CD14-positive monocyte (primary cell): ENCODE measurements around the gene SEMA6B. TPM values are rescaled to one million over a fixed set of nuclear protein-coding genes. Genes with fewer than 3 reads are reported as not detected.

Experiments
- DNase-seq, 3 donors: peaks; one replicate each; pipeline ENCODE4 v3.0.0-alpha.2; 2011 to 2022
- H2AFZ ChIP-seq: 2 replicates; pipeline ENCODE4 v1.6.0; 2012; ENCODE audit warnings: mild to moderate bottlenecking, low read depth, low read length, inconsistent platforms; ENCODE audit not compliant: insufficient read depth, poor library complexity, severe bottlenecking
- H3K27ac ChIP-seq, 2 donors: 1 replicate in 1 of 2; 2 replicates in 1 of 2; pipeline ENCODE4 v1.5.1; 2012 to 2013; ENCODE audit warnings: low read length in 2 of 2, control low read depth in 1 of 2, inconsistent platforms in 1 of 2, low read depth in 1 of 2, mild to moderate bottlenecking in 1 of 2
- H3K27me3 ChIP-seq, 2 donors: one replicate each; pipeline versions ENCODE4 v1.6.0 to v1.6.1; 2011 to 2013; ENCODE audit warnings: low read length in 2 of 2; ENCODE audit not compliant: control insufficient read depth in 2 of 2, insufficient read depth in 2 of 2
- H3K36me3 ChIP-seq, 2 donors: replicated peaks in 1 of 2; 1 replicate in 1 of 2; 2 replicates in 1 of 2; pipeline versions ENCODE4 v1.5.1 to v1.6.1; 2012 to 2013; ENCODE audit warnings: low read length in 2 of 2, control low read depth in 1 of 2, inconsistent platforms in 1 of 2, mild to moderate bottlenecking in 1 of 2; ENCODE audit not compliant: insufficient read depth in 2 of 2, control insufficient read depth in 1 of 2
- H3K4me1 ChIP-seq, 2 donors: 1 replicate in 1 of 2; 2 replicates in 1 of 2; pipeline versions ENCODE4 v1.5.1 to v1.6.1; 2012 to 2013; ENCODE audit warnings: low read length in 2 of 2, control low read depth in 1 of 2, inconsistent platforms in 1 of 2, mild to moderate bottlenecking in 1 of 2, moderate library complexity in 1 of 2; ENCODE audit not compliant: insufficient read depth in 2 of 2, control insufficient read depth in 1 of 2
- H3K4me2 ChIP-seq: replicated peaks from 2 replicates; pipeline ENCODE3; 2012; ENCODE audit warnings: low read length, moderate library complexity, mild to moderate bottlenecking; ENCODE audit not compliant: poor library complexity, severe bottlenecking; ENCODE audit errors: extremely low read depth
- H3K4me3 ChIP-seq, 3 experiments: fragments of 200-600 bp in 1 of 3; sonication (generic) in 1 of 3; replicated peaks in 1 of 3; 1 replicate in 2 of 3; 2 replicates in 1 of 3; pipeline ENCODE4 v1.5.1; 2011 to 2013; ENCODE audit warnings: low read length in 3 of 3, mild to moderate bottlenecking in 3 of 3, control low read depth in 2 of 3, low read depth in 2 of 3, inconsistent platforms in 1 of 3, moderate library complexity in 1 of 3
- H3K79me2 ChIP-seq: 2 replicates; pipeline ENCODE4 v1.6.0; 2012; ENCODE audit warnings: mild to moderate bottlenecking, control low read depth, inconsistent platforms, low read length, moderate library complexity; ENCODE audit not compliant: insufficient read depth
- H3K9ac ChIP-seq: 2 replicates; pipeline ENCODE4 v1.6.0; 2017; ENCODE audit warnings: low read length, mild to moderate bottlenecking; ENCODE audit not compliant: insufficient read depth, poor library complexity, severe bottlenecking
- H3K9me3 ChIP-seq, 2 donors: replicated peaks in 1 of 2; 1 replicate in 1 of 2; 2 replicates in 1 of 2; pipeline versions ENCODE4 v1.5.1 to v1.6.1; 2012 to 2013; ENCODE audit warnings: low read length in 2 of 2, control low read depth in 1 of 2; ENCODE audit not compliant: control insufficient read depth in 1 of 2, insufficient read depth in 1 of 2
- H4K20me1 ChIP-seq: 2 replicates; pipeline ENCODE4 v1.6.0; 2012; ENCODE audit warnings: mild to moderate bottlenecking, low read length, control low read depth, moderate library complexity; ENCODE audit not compliant: insufficient read depth
- H3K27ac Mint-ChIP-seq, 7 donors: one replicate each; pipeline ENCODE4 v1.8.0; 2020; ENCODE audit warnings: mild to moderate bottlenecking in 7 of 7, mixed read lengths in 7 of 7, moderate library complexity in 6 of 7, inconsistent platforms in 2 of 7
- H3K27me3 Mint-ChIP-seq, 3 donors: one replicate each; pipeline ENCODE4 v1.8.0; 2021 to 2022; ENCODE audit warnings: low read depth in 3 of 3, mild to moderate bottlenecking in 3 of 3, mixed read lengths in 3 of 3, moderate library complexity in 3 of 3, inconsistent platforms in 1 of 3
- H3K36me3 Mint-ChIP-seq, 2 donors: one replicate each; pipeline ENCODE4 v1.8.0; 2020; ENCODE audit warnings: mixed read lengths in 2 of 2, inconsistent platforms in 1 of 2, mild to moderate bottlenecking in 1 of 2
- H3K4me1 Mint-ChIP-seq: one replicate; pipeline ENCODE4 v1.8.0; 2020; ENCODE audit warnings: mild to moderate bottlenecking, mixed read lengths
- H3K4me3 Mint-ChIP-seq, 2 donors: one replicate each; pipeline ENCODE4 v1.8.0; 2020; ENCODE audit warnings: mild to moderate bottlenecking in 2 of 2, mixed read lengths in 2 of 2, moderate library complexity in 1 of 2
- H3K9me3 Mint-ChIP-seq, 7 donors: one replicate each; pipeline ENCODE4 v1.8.0; 2020 to 2022; ENCODE audit warnings: mixed read lengths in 7 of 7, mild to moderate bottlenecking in 6 of 7, moderate library complexity in 6 of 7, inconsistent platforms in 2 of 7
- CTCF ChIP-seq: fragments of 200-600 bp; IDR thresholded peaks from one replicate; pipeline ENCODE4 v1.8.0; 2022; ENCODE audit warnings: antibody characterized with exemption, mild to moderate bottlenecking
- WGBS: methylation state at CpG from one replicate; pipeline ENCODE4 v1.1.5; 2013; ENCODE audit warnings: missing lambda C conversion rate; ENCODE audit not compliant: insufficient coverage; 5-methylcytosine and 5-hydroxymethylcytosine counted together
- intact Hi-C, 2 donors: fragments of 100-400 bp; cut with micrococcal nuclease; formaldehyde crosslinking; loops; one replicate each; pipeline versions ENCODE4 v1.15.0 to v1.15.1; 2023
- polyA plus RNA-seq, 3 donors: library from polyadenylated mRNA; depleted of rRNA in 1 of 3; unstranded in 2 of 3; stranded (reverse) in 1 of 3; fragments of 300-500 nt in 2 of 3; fragments of >200 nt in 1 of 3; fragmentation: Illumina TruSeq in 2 of 3; gene quantifications; 1 replicate in 2 of 3; 2 replicates in 1 of 3; pipeline ENCODE4 v1.2.3, GENCODE V29; 2012 to 2021

The SEMA6B gene
- polyA plus RNA-seq, 3 donors, result 0.12 to 1.6 (median 0.87) TPM

- H3K4me2 ChIP-seq, result no peak overlapping the region
- H3K9me3 ChIP-seq, result peaks cover 0 to 15% of the 10 kb centered on the region in 2 donors
- peaks cover 12% of the 10 kb centered on the region for H3K4me1 Mint-ChIP-seq
- WGBS, result 34% methylated on average over 18 of the region's 19 CpGs
- no peaks in the 10 kb centered on the region for H4K20me1 ChIP-seq
- peak overlapping the region in 6 of 7 donors; percentile 6 to 80 (median 50) for H3K27ac Mint-ChIP-seq
- no peak overlapping the region for H3K27ac ChIP-seq
- no peak overlapping the region for H2AFZ ChIP-seq
- H3K36me3 Mint-ChIP-seq, result no peaks in the 10 kb centered on the region
- H3K4me3 Mint-ChIP-seq, result peak overlapping the region in 1 of 2 donors; percentile 65
- H3K9me3 Mint-ChIP-seq, result peaks cover 0 to 16% (median 2%) of the 10 kb centered on the region in 7 donors
- H3K4me3 ChIP-seq, result no peak overlapping the region
- no peaks in the 10 kb centered on the region for H3K4me1 ChIP-seq
- no peak overlapping the region for H3K9ac ChIP-seq
- intact Hi-C loops, result loop anchor here (2.0 to 5.0 kb wide), 2 partner anchors 17 to 57 kb away; partner anchors contain the start of gene SEMA6B (in 1 of the 2)
- H3K79me2 ChIP-seq, result no peaks in the 10 kb centered on the region
- TF ChIP-seq CTCF, result no peak
- H3K27me3 ChIP-seq, result peaks cover 10 to 63% of the 10 kb centered on the region in 2 donors
- peaks cover 43 to 66% (median 63%) of the 10 kb centered on the region in 3 donors for H3K27me3 Mint-ChIP-seq
- DNase-seq, result peak; percentile 54 to 89 (median 68)
- H3K36me3 ChIP-seq, result no peaks in the 10 kb centered on the region
Measured at GRCh38 chr19:4575267-4576015, 16.0 kb upstream of the SEMA6B start.

DNA sequence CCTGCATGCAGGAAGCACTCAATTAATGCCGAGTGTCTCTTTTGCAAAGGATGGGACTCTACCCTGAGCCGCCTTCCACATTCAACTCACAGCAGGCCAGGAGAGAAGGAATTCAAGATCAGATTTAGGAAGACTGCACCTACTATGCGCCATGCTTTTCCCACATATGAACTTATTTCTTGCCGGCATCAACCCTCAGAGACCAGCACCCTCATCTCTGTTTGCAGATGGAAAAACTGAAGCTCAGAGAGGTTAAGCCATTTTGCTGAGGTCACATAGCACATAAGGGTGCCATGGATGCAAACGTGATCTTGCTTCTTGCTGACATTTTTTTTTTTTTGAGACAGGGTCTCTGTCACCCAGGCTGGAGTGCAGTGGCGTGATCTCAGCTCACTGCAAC, 14.2 kb upstream of the SEMA6B start:
- Histone ChIP-seq H3K4me2 (no peak overlapping the region), H2AFZ (no peak overlapping the region), H3K27ac (no peak overlapping the region), H4K20me1 (no peaks in the 10 kb centered on the region), H3K4me3 (no peak overlapping the region), H3K27me3 (peaks cover 0 to 46% of the 10 kb centered on the region in 2 donors), H3K9ac (no peak overlapping the region), H3K36me3 (no peaks in the 10 kb centered on the region), H3K9me3 (no peaks in the 10 kb centered on the region), H3K79me2 (no peaks in the 10 kb centered on the region), H3K4me1 (peaks cover 8 to 9% of the 10 kb centered on the region in 2 donors)
- Mint-ChIP-seq H3K27me3 (peaks cover 27 to 54% (median 48%) of the 10 kb centered on the region in 3 donors), H3K4me3 (peak overlapping the region in 1 of 2 donors; percentile 39), H3K27ac (no peak overlapping the region), H3K9me3 (peaks cover 0 to 5% (median 2%) of the 10 kb centered on the region in 7 donors), H3K4me1 (peaks cover 23% of the 10 kb centered on the region), H3K36me3 (no peaks in the 10 kb centered on the region)
- no peak for DNase-seq
- WGBS, result 62% methylated on average over 4 of the region's 6 CpGs
- TF ChIP-seq CTCF, result no peak
- intact Hi-C loops, result loop anchor here in 1 of 2 donors (2.0 kb wide), 1 partner anchor 15 kb away; the partner anchor contains the start of gene SEMA6B
